ENCODE results near the gene RNF41.

The RNF41 gene

GRCh38 chr12:56224102-56224701 lies 2.5 kb upstream of the RNF41 start, which contains the start of gene NABP2:
Gene NABP2 (plus strand): TSS chr12:56224342. CDS start chr12:56224857, 515 bp downstream.
- H3K9me3 ChIP-seq (ENCODE audit: low read length) = no peaks in the 10 kb centered on the region
- H3K4me1 ChIP-seq (ENCODE audit: insufficient read depth, low read length) = peaks cover 37% of the 10 kb centered on the region
- H3K36me3 ChIP-seq (ENCODE audit: insufficient read depth, low read length) = no peaks in the 10 kb centered on the region
- H3K27me3 ChIP-seq (ENCODE audit: control insufficient read depth in 1 of 2, insufficient read depth in 2 of 2, low read length in 2 of 2) = no peaks in the 10 kb centered on the region
- peak within 1 kb of the TSS; percentile 76 to 80 for H3K4me3 ChIP-seq (ENCODE audit: low read depth in 1 of 2, low read length in 2 of 2)
- peak within 1 kb of the TSS; percentile 72 for H3K9ac ChIP-seq (ENCODE audit: low read length)
- H3K27ac ChIP-seq (ENCODE audit: low read depth, low read length) = peak within 1 kb of the TSS; percentile 84

GRCh38 chr12:56223571-56224101 lies 1.9 kb upstream of the RNF41 start:
- peaks cover 37% of the 10 kb centered on the region for H3K4me1 ChIP-seq (ENCODE audit: insufficient read depth, low read length)
- no peak overlapping the region for H3K9ac ChIP-seq (ENCODE audit: low read length)
- peak overlapping the region; percentile 84 for H3K27ac ChIP-seq (ENCODE audit: low read depth, low read length)
- no peaks in the 10 kb centered on the region for H3K9me3 ChIP-seq (ENCODE audit: low read length)
- H3K27me3 ChIP-seq (ENCODE audit: control insufficient read depth in 1 of 2, insufficient read depth in 2 of 2, low read length in 2 of 2) = no peaks in the 10 kb centered on the region
- H3K4me3 ChIP-seq (ENCODE audit: low read depth in 1 of 2, low read length in 2 of 2) = peak overlapping the region in 1 of 2 donors; percentile 35
- H3K36me3 ChIP-seq (ENCODE audit: insufficient read depth, low read length) = no peaks in the 10 kb centered on the region

DNA sequence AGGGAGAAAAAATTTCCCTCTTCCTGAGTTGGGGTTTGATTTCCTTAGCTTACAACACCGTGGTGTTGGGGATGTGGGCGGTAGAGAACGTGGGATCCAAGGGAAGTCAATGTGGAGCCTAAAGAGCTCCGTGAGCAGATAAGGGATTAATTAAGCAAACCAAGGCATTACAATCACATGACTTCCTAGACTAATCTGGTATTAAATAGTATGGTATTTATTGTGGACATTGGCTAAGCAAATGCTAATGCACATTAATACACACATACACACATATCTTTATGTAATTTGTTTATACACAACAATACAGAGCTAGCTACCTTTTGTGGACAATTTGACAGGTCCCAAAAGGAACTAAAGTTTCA lies 791 bp upstream of the RNF41 start:
- no peaks in the 10 kb centered on the region for H3K27me3 ChIP-seq (ENCODE audit: control insufficient read depth in 1 of 2, insufficient read depth in 2 of 2, low read length in 2 of 2)
- no peaks in the 10 kb centered on the region for H3K9me3 ChIP-seq (ENCODE audit: low read length)
- H3K4me3 ChIP-seq (ENCODE audit: low read depth in 1 of 2, low read length in 2 of 2) = peak overlapping the region; percentile 83 to 96
- H3K9ac ChIP-seq (ENCODE audit: low read length) = peak overlapping the region; percentile 78
- H3K27ac ChIP-seq (ENCODE audit: low read depth, low read length) = peak overlapping the region; percentile 100
- H3K4me1 ChIP-seq (ENCODE audit: insufficient read depth, low read length) = peaks cover 37% of the 10 kb centered on the region
- H3K36me3 ChIP-seq (ENCODE audit: insufficient read depth, low read length) = no peaks in the 10 kb centered on the region

- Histone ChIP-seq H3K4me3 (ENCODE audit: low read depth in 1 of 2, low read length in 2 of 2) (peak overlapping the region; percentile 83 to 96), H3K4me1 (ENCODE audit: insufficient read depth, low read length) (peaks cover 37% of the 10 kb centered on the region), H3K36me3 (ENCODE audit: insufficient read depth, low read length) (peaks cover 5% of the 10 kb centered on the region)
Observed at GRCh38 chr12:56221232-56221756, 428 bp downstream of the RNF41 start.

DNA sequence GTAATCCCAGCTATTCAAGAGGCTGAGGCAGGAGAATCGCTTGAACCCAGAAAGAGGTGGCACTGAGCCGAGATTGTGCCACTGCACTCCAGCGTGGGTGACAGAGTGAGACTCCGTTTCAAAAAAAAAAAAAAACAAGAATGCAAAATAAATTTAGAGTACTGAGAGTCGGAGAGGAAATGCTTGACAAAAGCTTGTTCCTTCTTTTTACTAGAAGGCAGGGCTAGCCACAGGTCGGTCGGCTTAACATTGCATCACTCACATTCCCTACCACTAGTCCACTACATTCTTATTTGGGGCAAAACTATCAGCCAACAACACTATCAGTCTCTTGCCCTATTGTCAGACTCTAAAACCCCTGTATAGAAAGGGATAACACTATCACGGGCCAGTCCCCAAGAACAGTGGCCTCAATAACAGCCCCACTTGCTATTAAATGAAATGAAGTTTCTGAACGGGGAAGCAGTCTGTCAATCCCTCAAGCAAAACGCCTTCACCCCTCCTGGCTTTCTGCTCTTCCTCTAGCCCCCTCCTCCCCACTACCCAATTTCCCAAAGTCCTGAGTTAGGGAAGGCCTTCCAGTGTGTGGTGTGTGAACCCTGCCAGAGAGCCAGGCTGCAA lies 1.0 kb downstream of the RNF41 start:
- Histone ChIP-seq H3K27ac (ENCODE audit: low read depth, low read length) (peak overlapping the region; percentile 100), H3K36me3 (ENCODE audit: insufficient read depth, low read length) (peaks cover 9% of the 10 kb centered on the region), H3K4me3 (ENCODE audit: low read depth in 1 of 2, low read length in 2 of 2) (peak overlapping the region; percentile 83 to 96), H3K27me3 (ENCODE audit: control insufficient read depth in 1 of 2, insufficient read depth in 2 of 2, low read length in 2 of 2) (no peaks in the 10 kb centered on the region), H3K4me1 (ENCODE audit: insufficient read depth, low read length) (peaks cover 37% of the 10 kb centered on the region), H3K9ac (ENCODE audit: low read length) (peak overlapping the region; percentile 94), H3K9me3 (ENCODE audit: low read length) (no peaks in the 10 kb centered on the region)

More at GRCh38 chr12:56221232-56221756, 428 bp downstream of the RNF41 start:
- Histone ChIP-seq H3K9me3 (ENCODE audit: low read length) (no peaks in the 10 kb centered on the region), H3K27ac (ENCODE audit: low read depth, low read length) (peak overlapping the region; percentile 100), H3K9ac (ENCODE audit: low read length) (peak overlapping the region; percentile 94), H3K27me3 (ENCODE audit: control insufficient read depth in 1 of 2, insufficient read depth in 2 of 2, low read length in 2 of 2) (no peaks in the 10 kb centered on the region)

DNA sequence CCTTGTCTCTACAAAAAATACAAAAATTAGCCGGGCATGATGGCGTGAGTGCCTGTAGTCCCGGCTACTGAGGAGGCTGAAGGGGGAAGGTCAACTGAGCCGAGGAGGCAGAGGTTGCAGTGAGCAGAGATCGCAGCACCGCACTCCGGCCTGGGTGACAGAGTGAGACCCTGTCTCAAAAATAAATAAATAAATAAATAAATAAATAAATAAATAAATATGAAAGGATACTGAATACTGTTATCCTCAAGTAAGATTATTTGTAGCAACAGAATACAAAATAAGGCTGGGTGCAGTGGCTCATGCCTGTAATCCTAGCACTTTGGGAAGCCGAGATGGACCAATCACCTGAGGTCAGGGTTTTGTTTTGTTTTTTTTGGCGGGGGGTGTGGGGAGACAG lies 1.9 kb downstream of the RNF41 start:
- no peak overlapping the region for H3K4me3 ChIP-seq (ENCODE audit: low read depth in 1 of 2, low read length in 2 of 2)
- H3K27ac ChIP-seq (ENCODE audit: low read depth, low read length) = no peak overlapping the region
- H3K9me3 ChIP-seq (ENCODE audit: low read length) = no peaks in the 10 kb centered on the region
- H3K36me3 ChIP-seq (ENCODE audit: insufficient read depth, low read length) = peaks cover 15% of the 10 kb centered on the region
- H3K4me1 ChIP-seq (ENCODE audit: insufficient read depth, low read length) = peaks cover 35% of the 10 kb centered on the region
- H3K9ac ChIP-seq (ENCODE audit: low read length) = no peak overlapping the region
- no peaks in the 10 kb centered on the region for H3K27me3 ChIP-seq (ENCODE audit: control insufficient read depth in 1 of 2, insufficient read depth in 2 of 2, low read length in 2 of 2)

- Histone ChIP-seq H3K27me3 (ENCODE audit: control insufficient read depth in 1 of 2, insufficient read depth in 2 of 2, low read length in 2 of 2) (no peaks in the 10 kb centered on the region), H3K27ac (ENCODE audit: low read depth, low read length) (no peak overlapping the region), H3K9me3 (ENCODE audit: low read length) (no peaks in the 10 kb centered on the region), H3K4me1 (ENCODE audit: insufficient read depth, low read length) (peaks cover 12% of the 10 kb centered on the region), H3K9ac (ENCODE audit: low read length) (no peak overlapping the region), H3K4me3 (ENCODE audit: low read depth in 1 of 2, low read length in 2 of 2) (no peak overlapping the region), H3K36me3 (ENCODE audit: insufficient read depth, low read length) (peaks cover 46% of the 10 kb centered on the region)
Observed at GRCh38 chr12:56216461-56216860, 5.3 kb downstream of the RNF41 start.

GRCh38 chr12:56213878-56214277 lies 7.8 kb downstream of the RNF41 start:
- Histone ChIP-seq H3K4me1 (ENCODE audit: insufficient read depth, low read length) (no peaks in the 10 kb centered on the region), H3K9ac (ENCODE audit: low read length) (no peak overlapping the region), H3K9me3 (ENCODE audit: low read length) (no peaks in the 10 kb centered on the region), H3K27me3 (ENCODE audit: control insufficient read depth in 1 of 2, insufficient read depth in 2 of 2, low read length in 2 of 2) (no peaks in the 10 kb centered on the region), H3K36me3 (ENCODE audit: insufficient read depth, low read length) (peaks cover 61% of the 10 kb centered on the region), H3K4me3 (ENCODE audit: low read depth in 1 of 2, low read length in 2 of 2) (no peak overlapping the region), H3K27ac (ENCODE audit: low read depth, low read length) (no peak overlapping the region)

GRCh38 chr12:56212361-56212760 lies 9.4 kb downstream of the RNF41 start:
- Histone ChIP-seq H3K9ac (ENCODE audit: low read length) (no peak overlapping the region), H3K9me3 (ENCODE audit: low read length) (no peaks in the 10 kb centered on the region), H3K27ac (ENCODE audit: low read depth, low read length) (no peak overlapping the region), H3K36me3 (ENCODE audit: insufficient read depth, low read length) (peaks cover 71% of the 10 kb centered on the region), H3K27me3 (ENCODE audit: control insufficient read depth in 1 of 2, insufficient read depth in 2 of 2, low read length in 2 of 2) (no peaks in the 10 kb centered on the region), H3K4me3 (ENCODE audit: low read depth in 1 of 2, low read length in 2 of 2) (no peak overlapping the region), H3K4me1 (ENCODE audit: insufficient read depth, low read length) (no peaks in the 10 kb centered on the region)

DNA sequence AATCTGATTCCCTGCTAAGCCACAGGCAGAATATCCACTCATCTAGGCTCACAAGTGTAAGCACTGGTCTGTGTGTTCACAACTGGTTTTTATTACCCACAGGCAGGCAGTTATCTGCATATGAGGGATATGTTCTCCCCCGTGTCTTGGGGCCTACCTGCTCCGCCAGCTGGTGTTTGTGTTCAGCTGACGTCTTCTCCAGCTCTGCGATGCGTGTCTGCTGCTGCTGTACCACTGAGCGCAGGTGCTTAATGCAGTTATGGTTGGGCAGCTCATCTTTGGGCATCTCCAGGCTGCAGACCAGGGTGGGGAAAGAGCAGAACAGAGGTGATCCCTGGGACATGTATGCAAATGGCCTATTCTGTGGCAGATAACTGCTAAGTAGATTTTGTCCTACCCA lies 13.7 kb downstream of the RNF41 start:
- Histone ChIP-seq H3K36me3 (ENCODE audit: insufficient read depth, low read length) (peaks cover 65% of the 10 kb centered on the region), H3K9me3 (ENCODE audit: low read length) (no peaks in the 10 kb centered on the region), H3K9ac (ENCODE audit: low read length) (no peak overlapping the region), H3K4me3 (ENCODE audit: low read depth in 1 of 2, low read length in 2 of 2) (no peak overlapping the region), H3K27ac (ENCODE audit: low read depth, low read length) (no peak overlapping the region), H3K4me1 (ENCODE audit: insufficient read depth, low read length) (no peaks in the 10 kb centered on the region), H3K27me3 (ENCODE audit: control insufficient read depth in 1 of 2, insufficient read depth in 2 of 2, low read length in 2 of 2) (no peaks in the 10 kb centered on the region)

DNA sequence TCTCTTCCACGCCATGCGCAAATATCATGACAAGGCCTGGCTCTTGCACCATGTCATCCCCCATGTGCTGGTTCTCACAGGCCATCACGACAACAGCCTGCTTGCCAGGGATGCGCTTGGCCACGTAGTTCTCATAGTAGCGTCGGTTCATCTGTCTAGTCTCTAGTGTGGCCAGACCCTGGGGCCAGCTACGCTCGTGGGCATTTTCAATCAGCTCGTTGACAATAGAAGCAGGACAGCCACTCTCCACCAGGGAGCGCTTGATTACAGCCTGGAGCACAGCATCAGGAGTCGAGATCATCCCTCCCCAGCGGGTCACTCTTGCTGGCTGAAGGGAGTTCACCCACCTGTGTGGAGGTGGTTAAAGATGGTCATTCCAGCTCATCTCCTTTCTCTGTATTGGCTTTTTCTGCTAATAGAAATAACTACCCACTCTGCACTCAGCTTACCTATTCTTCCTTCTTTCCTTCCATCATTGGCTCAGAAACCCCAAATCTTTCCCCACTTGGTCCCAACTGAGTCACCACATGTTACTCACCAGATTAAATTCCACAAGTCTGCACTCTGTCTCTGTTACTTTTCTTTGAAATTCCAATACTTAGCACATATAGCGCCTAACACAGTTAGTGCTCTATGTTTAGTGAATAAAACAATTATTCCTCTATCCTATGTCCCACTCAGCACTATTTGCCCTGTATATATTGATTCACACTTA lies 15.1 kb downstream of the RNF41 start:
- peaks cover 4% of the 10 kb centered on the region for H3K4me1 ChIP-seq (ENCODE audit: insufficient read depth, low read length)
- no peak overlapping the region for H3K4me3 ChIP-seq (ENCODE audit: low read depth in 1 of 2, low read length in 2 of 2)
- no peak overlapping the region for H3K27ac ChIP-seq (ENCODE audit: low read depth, low read length)
- no peaks in the 10 kb centered on the region for H3K27me3 ChIP-seq (ENCODE audit: control insufficient read depth in 1 of 2, insufficient read depth in 2 of 2, low read length in 2 of 2)
- peaks cover 52% of the 10 kb centered on the region for H3K36me3 ChIP-seq (ENCODE audit: insufficient read depth, low read length)
- H3K9ac ChIP-seq (ENCODE audit: low read length) = no peak overlapping the region
- H3K9me3 ChIP-seq (ENCODE audit: low read length) = no peaks in the 10 kb centered on the region

Data from muscle layer of colon (tissue), 2 donors.